ENCODE measurements around the gene HLA-A.

DNA sequence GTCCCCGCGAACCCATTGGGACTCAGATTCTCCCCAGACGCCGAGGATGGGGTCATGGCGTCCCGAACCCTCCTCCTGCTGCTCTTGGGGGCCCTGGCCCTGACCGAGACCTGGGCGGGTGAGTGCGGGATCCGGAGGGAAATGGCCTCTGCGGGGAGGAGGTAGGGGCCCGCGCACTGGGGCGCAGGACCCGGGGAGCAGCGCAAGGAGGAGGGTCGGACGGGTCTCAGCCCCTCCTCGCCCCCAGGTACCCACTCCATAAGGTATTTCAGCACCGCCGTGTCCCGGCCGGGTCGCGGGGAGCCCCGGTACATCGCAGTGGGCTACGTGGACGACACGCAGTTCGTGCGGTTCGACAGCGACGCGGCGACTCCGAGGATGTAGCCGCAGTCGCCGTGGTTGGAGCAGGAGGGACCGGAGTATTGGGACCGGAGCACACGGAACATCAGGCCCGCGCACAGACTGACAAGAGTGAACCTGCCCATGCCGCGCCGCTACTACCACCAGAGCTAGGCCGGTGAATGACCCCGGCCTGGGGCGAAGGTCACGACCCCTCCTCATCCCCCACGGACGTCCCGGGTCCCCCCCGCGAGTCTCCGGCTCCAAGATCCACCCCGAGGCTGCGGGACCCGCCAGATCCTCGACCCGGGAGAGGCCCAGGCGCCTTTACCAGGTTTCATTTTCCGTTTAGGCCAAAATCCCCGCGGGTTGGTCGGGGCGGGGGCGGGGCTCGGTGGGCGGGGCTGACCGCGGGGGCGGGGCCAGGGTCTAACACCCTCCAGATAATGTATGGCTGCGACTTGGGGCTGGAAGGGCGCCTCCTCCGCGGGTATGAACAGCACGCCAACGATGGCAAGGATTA is 15.7 kb upstream of the HLA-A start:
- TF ChIP-seq CTCF (IDR thresholded peaks at IDR 0.05) (no peak), POLR2A (IDR thresholded peaks at IDR 0.05) (peak in 1 of 2 donors; percentile 30)

All from heart left ventricle (tissue), 13 donors.